H1 (cell line): Measurements from ENCODE around the gene CDYL2. TPM values are rescaled to one million over a fixed set of nuclear protein-coding genes. Genes with fewer than 3 reads are reported as not detected.

ENCODE experiments used
- CTCF ChIA-PET: fragments of 300-600 bp; sonication (Branson Sonifier 250); formaldehyde crosslinking; loops from one replicate; lab custom pipeline; 2021; ENCODE audit not compliant: partially characterized antibody; lab: Charles Lee
- POLR2A ChIA-PET: fragments of 300-600 bp; sonication (Branson Sonifier 250); formaldehyde crosslinking; loops from one replicate; lab custom pipeline; 2021; ENCODE audit warnings: inconsistent platforms; ENCODE audit not compliant: partially characterized antibody; lab: Charles Lee
- DNase-seq, 2 experiments: peaks; one replicate each; pipeline versions ENCODE4 v3.0.0 to v3.0.0-alpha.2; 2010 to 2022; ENCODE audit warnings: low spot score in 2 of 2, low read depth in 1 of 2, mixed read lengths in 1 of 2
- FAIRE-seq: peaks from 2 replicates; lab custom pipeline; 2011; peaks lifted over from hg19 to GRCh38; lab: Jason Lieb, UNC
- H2AFZ ChIP-seq: 2 replicates; pipeline ENCODE4 v1.8.1; 2012; ENCODE audit warnings: low read length, inconsistent platforms
- H2AK5ac ChIP-seq: 2 replicates; pipeline ENCODE4 v1.6.1; 2013; ENCODE audit warnings: low read depth, low read length
- H2BK120ac ChIP-seq: replicated peaks from 2 replicates; pipeline ENCODE3; 2013; ENCODE audit warnings: low read depth, low read length, inconsistent platforms
- H2BK12ac ChIP-seq: 2 replicates; pipeline ENCODE4 v1.6.1; 2013; ENCODE audit warnings: low read depth, low read length
- H2BK15ac ChIP-seq: 2 replicates; pipeline ENCODE4 v1.6.1; 2013; ENCODE audit warnings: low read length
- H2BK20ac ChIP-seq: 2 replicates; pipeline ENCODE4 v1.6.1; 2013; ENCODE audit warnings: low read length
- H2BK5ac ChIP-seq: 2 replicates; pipeline ENCODE4 v1.6.1; 2013; ENCODE audit warnings: low read depth, low read length
- H3K14ac ChIP-seq: 2 replicates; pipeline ENCODE4 v1.6.1; 2013; ENCODE audit warnings: inconsistent platforms; ENCODE audit not compliant: insufficient read length
- H3K18ac ChIP-seq: 2 replicates; pipeline ENCODE4 v1.6.1; 2013; ENCODE audit warnings: low read length; ENCODE audit errors: extremely low read depth
- H3K23ac ChIP-seq: 2 replicates; pipeline ENCODE4 v1.6.1; 2013; ENCODE audit warnings: inconsistent platforms; ENCODE audit not compliant: insufficient read length
- H3K23me2 ChIP-seq: 2 replicates; pipeline ENCODE4 v1.6.1; 2013; ENCODE audit warnings: low read depth, low read length
- H3K27ac ChIP-seq: 2 replicates; pipeline ENCODE4 v1.6.1; 2011; ENCODE audit warnings: low read depth, low read length, inconsistent platforms
- H3K27me3 ChIP-seq, 4 experiments: replicated peaks in 1 of 4; 1 replicate in 1 of 4; 2 replicates in 3 of 4; pipeline versions ENCODE4 v1.6.1 to v1.8.1; 2011 to 2013; ENCODE audit warnings: low read length in 3 of 4, mild to moderate bottlenecking in 3 of 4, inconsistent platforms in 2 of 4, mixed read lengths in 2 of 4, moderate library complexity in 1 of 4; ENCODE audit not compliant: control insufficient read depth in 3 of 4, insufficient read depth in 3 of 4; ENCODE audit errors: extremely low read depth in 1 of 4
- H3K36me3 ChIP-seq, 4 experiments: 2 replicates each; pipeline versions ENCODE4 v1.6.1 to v1.8.1; 2011 to 2013; ENCODE audit warnings: mild to moderate bottlenecking in 4 of 4, low read length in 3 of 4, moderate library complexity in 2 of 4, control low read depth in 1 of 4, inconsistent platforms in 1 of 4; ENCODE audit not compliant: insufficient read depth in 4 of 4, control insufficient read depth in 2 of 4
- H3K4ac ChIP-seq: replicated peaks from 2 replicates; pipeline ENCODE3; 2013; ENCODE audit warnings: low read length, low read depth, mixed read lengths, inconsistent platforms; ENCODE audit not compliant: insufficient read length
- H3K4me1 ChIP-seq, 4 experiments: replicated peaks in 1 of 4; 1 replicate in 1 of 4; 2 replicates in 3 of 4; pipeline versions ENCODE4 v1.6.1 to v1.8.1; 2011 to 2013; ENCODE audit warnings: low read length in 3 of 4, inconsistent platforms in 2 of 4, mixed read lengths in 1 of 4; ENCODE audit not compliant: insufficient read depth in 4 of 4, control insufficient read depth in 3 of 4
- H3K4me2 ChIP-seq, 2 experiments: 2 replicates each; pipeline versions ENCODE4 v1.6.1 to v1.8.1; 2011 to 2013; ENCODE audit warnings: low read depth in 2 of 2, low read length in 2 of 2, control low read depth in 1 of 2, inconsistent platforms in 1 of 2, mild to moderate bottlenecking in 1 of 2; ENCODE audit not compliant: insufficient read depth in 1 of 2
- H3K4me3 ChIP-seq, 4 experiments: fragments of 200-600, 300-600 bp in 1 of 4; sonication (generic), shearing (Covaris generic), sonication (Bioruptor Twin) in 1 of 4; 2 replicates each; pipeline versions ENCODE4 v1.5.1 to v1.8.1; 2011 to 2016; ENCODE audit warnings: low read length in 4 of 4, low read depth in 3 of 4, control low read depth in 2 of 4, inconsistent platforms in 2 of 4, mild to moderate bottlenecking in 2 of 4, mixed read lengths in 1 of 4, moderate library complexity in 1 of 4; ENCODE audit not compliant: insufficient read depth in 2 of 4; ENCODE audit errors: extremely low read depth in 1 of 4
- H3K56ac ChIP-seq: replicated peaks from 2 replicates; pipeline ENCODE3; 2013; ENCODE audit warnings: low read depth, mild to moderate bottlenecking, mixed read lengths, low read length, inconsistent platforms; ENCODE audit not compliant: insufficient read length
- H3K79me1 ChIP-seq: 2 replicates; pipeline ENCODE4 v1.6.1; 2013; ENCODE audit warnings: low read depth, low read length, control low read depth
- H3K79me2 ChIP-seq, 2 experiments: 2 replicates each; pipeline versions ENCODE4 v1.6.1 to v1.8.1; 2012 to 2013; ENCODE audit warnings: low read length in 2 of 2, mild to moderate bottlenecking in 2 of 2, inconsistent platforms in 1 of 2; ENCODE audit not compliant: insufficient read depth in 2 of 2, control insufficient read depth in 1 of 2
- H3K9ac ChIP-seq, 4 experiments: replicated peaks in 1 of 4; 1 replicate in 1 of 4; 2 replicates in 3 of 4; pipeline versions ENCODE4 v1.6.1 to v1.8.1; 2011 to 2013; ENCODE audit warnings: low read depth in 3 of 4, low read length in 3 of 4, control low read depth in 2 of 4, mild to moderate bottlenecking in 2 of 4, moderate library complexity in 2 of 4, inconsistent platforms in 1 of 4; ENCODE audit errors: extremely low read depth in 1 of 4
- H3K9me3 ChIP-seq, 2 experiments: 2 replicates each; pipeline versions ENCODE4 v1.6.1 to v1.8.1; 2012 to 2013; ENCODE audit warnings: mild to moderate bottlenecking in 2 of 2, moderate library complexity in 2 of 2, control low read depth in 1 of 2, inconsistent platforms in 1 of 2, low read depth in 1 of 2, low read length in 1 of 2, mixed read lengths in 1 of 2; ENCODE audit not compliant: insufficient read depth in 2 of 2
- H4K20me1 ChIP-seq, 2 experiments: replicated peaks in 1 of 2; 2 replicates each; pipeline versions ENCODE3 to v1.8.1; 2011 to 2013; ENCODE audit warnings: inconsistent platforms in 2 of 2, low read length in 2 of 2, mild to moderate bottlenecking in 1 of 2; ENCODE audit not compliant: insufficient read depth in 2 of 2, control insufficient read depth in 1 of 2
- H4K5ac ChIP-seq: 2 replicates; pipeline ENCODE4 v1.6.1; 2013; ENCODE audit warnings: low read length, low read depth, mixed read lengths, inconsistent platforms; ENCODE audit not compliant: insufficient read length
- H4K8ac ChIP-seq: 2 replicates; pipeline ENCODE4 v1.8.0; 2013; ENCODE audit warnings: mild to moderate bottlenecking, moderate library complexity, low read length, inconsistent platforms; ENCODE audit not compliant: insufficient read depth; ENCODE audit errors: extremely low read depth
- H4K91ac ChIP-seq: replicated peaks from 2 replicates; pipeline ENCODE3; 2013; ENCODE audit warnings: low read length, mixed read lengths, inconsistent platforms; ENCODE audit not compliant: insufficient read length
- CREB1 ChIP-seq: IDR thresholded peaks from 2 replicates; pipeline ENCODE4 v1.6.1; 2012; ENCODE audit warnings: inconsistent platforms
- EP300 ChIP-seq, 2 experiments: IDR thresholded peaks; 1 replicate in 1 of 2; 2 replicates in 1 of 2; pipeline ENCODE4 v1.6.1; 2011 to 2012; ENCODE audit warnings: low read depth in 2 of 2, low read length in 2 of 2, mild to moderate bottlenecking in 2 of 2, borderline replicate concordance in 1 of 2, inconsistent platforms in 1 of 2, moderate library complexity in 1 of 2
- EZH2 ChIP-seq: fragments of 200-600 bp; sonication (generic); IDR thresholded peaks from 2 replicates; pipeline ENCODE4 v1.7.1; 2012; ENCODE audit warnings: low read depth, mild to moderate bottlenecking, moderate library complexity, low read length, inconsistent platforms; ENCODE audit not compliant: severe bottlenecking
- HDAC2 ChIP-seq, 2 experiments: fragments of 300-600 bp in 1 of 2; sonication (generic) in 1 of 2; IDR thresholded peaks; 2 replicates each; pipeline ENCODE4 v1.6.1; 2011 to 2012; ENCODE audit warnings: low read depth in 2 of 2, low read length in 2 of 2, mild to moderate bottlenecking in 2 of 2, moderate library complexity in 2 of 2, borderline replicate concordance in 1 of 2, inconsistent platforms in 1 of 2
- NRF1 ChIP-seq: IDR thresholded peaks from 2 replicates; pipeline ENCODE4 v1.6.1; 2011; ENCODE audit warnings: mild to moderate bottlenecking, low read depth, low read length, improper control_type of control experiment
- RAD21 ChIP-seq, 2 experiments: IDR thresholded peaks in 1 of 2; conservative IDR thresholded peaks in 1 of 2; 2 replicates each; pipeline ENCODE4 v1.6.1; 2011; ENCODE audit warnings: low read depth in 2 of 2, low read length in 2 of 2, improper control_type of control experiment in 1 of 2, inconsistent platforms in 1 of 2, mild to moderate bottlenecking in 1 of 2, moderate library complexity in 1 of 2
- SUZ12 ChIP-seq: fragments of 200-600 bp; sonication (generic); IDR thresholded peaks from 2 replicates; pipeline ENCODE4 v1.6.1; 2012; ENCODE audit warnings: mild to moderate bottlenecking, inconsistent platforms, low read length, moderate library complexity, mixed read lengths
- YY1 ChIP-seq: IDR thresholded peaks from 2 replicates; pipeline ENCODE4 v1.6.1; 2011; ENCODE audit warnings: low read depth, mild to moderate bottlenecking, low read length
- WGBS, 2 experiments: shearing (Covaris generic) in 1 of 2; methylation state at CpG; one replicate each; pipeline versions ENCODE4 v1.1.6 to v1.1.7; 2013 to 2015; ENCODE audit warnings: low lambda C conversion rate in 2 of 2, mixed read lengths in 2 of 2, inconsistent platforms in 1 of 2, low coverage in 1 of 2, missing lambda C conversion rate in 1 of 2; ENCODE audit not compliant: insufficient replicate concordance in 2 of 2, insufficient coverage in 1 of 2, insufficient read length in 1 of 2; ENCODE audit errors: extremely low coverage in 1 of 2, missing lambda C conversion rate in 1 of 2; 5-methylcytosine and 5-hydroxymethylcytosine counted together
- polyA plus RNA-seq, 7 experiments: library from polyadenylated mRNA; depleted of rRNA in 3 of 7; stranded (reverse) in 5 of 7; unstranded in 2 of 7; fragments of >200 nt in 5 of 7; fragments of 200-250 nt in 2 of 7; gene quantifications; 1 replicate in 5 of 7; 2 replicates in 1 of 7; 4 replicates in 1 of 7; pipeline versions ENCODE4 v1.2.1 to v1.2.3, GENCODE V29; 2011 to 2013; ENCODE audit warnings: missing spikeins in 2 of 7, mixed read lengths in 2 of 7
- total RNA-seq: library from RNA; stranded (reverse); fragmentation: NEBNext Ultra II Directional; extraction: Animal tissue kit (Norgen Biotek cat#: 25700); gene quantifications from 2 replicates; pipeline ENCODE4 v1.2.1, GENCODE V29; 2021

The CDYL2 gene
- total and polyA plus RNA-seq, 2 of the 8 experiments (the other 6 are each of a cell fraction or from before 2014, with no cell fraction given): 0.33 to 5.3 TPM

- Histone ChIP-seq H3K4me2 (no peak overlapping the region), H3K4me3 (no peak overlapping the region), H3K79me1 (no peaks in the 10 kb centered on the region), H3K23ac (no peak overlapping the region), H3K4me1 (no peaks in the 10 kb centered on the region), H2BK120ac (no peak overlapping the region), H3K9me3 (peaks cover 47 to 71% of the 10 kb centered on the region in 2 experiments), H2BK12ac (no peak overlapping the region), H2BK15ac (no peak overlapping the region), H4K20me1 (no peaks in the 10 kb centered on the region), H4K91ac (no peak overlapping the region), H4K5ac (no peak overlapping the region), H2BK5ac (no peak overlapping the region), H3K36me3 (no peaks in the 10 kb centered on the region), H3K14ac (no peak overlapping the region), H2AFZ (no peak overlapping the region), H3K56ac (no peak overlapping the region), H3K4ac (no peak overlapping the region), H4K8ac (no peak overlapping the region), H3K18ac (no peak overlapping the region), H3K23me2 (no peaks in the 10 kb centered on the region), H2BK20ac (no peak overlapping the region), H3K9ac (no peak overlapping the region), H3K79me2 (no peaks in the 10 kb centered on the region), H2AK5ac (no peak overlapping the region), H3K27ac (no peak overlapping the region), H3K27me3 (no peaks in the 10 kb centered on the region)
- POLR2A ChIA-PET: no interaction called here
- DNase-seq (no peak), FAIRE-seq (no peak)
- CTCF ChIA-PET: no interaction called here
- 92% methylated on average over 14 of the region's 14 CpGs; no CpG with 5 or more reads in 1 of the 2 experiments for WGBS, 2 experiments
- TF ChIP-seq RAD21 (IDR thresholded peaks at IDR 0.05 in 1 of 2, conservative IDR thresholded peaks at IDR 0.05 in 1 of 2; ENCODE audit: low read depth in 2 of 2, low read length in 2 of 2) (no peak), EZH2 (no peak), YY1 (no peak), NRF1 (no peak), EP300 (IDR thresholded peaks at IDR 0.05; ENCODE audit: borderline replicate concordance in 1 of 2, low read depth in 2 of 2, low read length in 2 of 2) (no peak), CREB1 (no peak), HDAC2 (IDR thresholded peaks at IDR 0.05; ENCODE audit: borderline replicate concordance in 1 of 2, low read depth in 2 of 2, low read length in 2 of 2) (no peak), SUZ12 (no peak)
These were observed 185.3 kb downstream of the CDYL2 start for GRCh38 chr16:80618862-80619648.
